Urinary bladder (tissue), 4 donors: ENCODE data around the gene HEXIM1. TPM values are rescaled to one million over a fixed set of nuclear protein-coding genes. Genes with fewer than 3 reads are reported as not detected.

Source experiments
- DNase-seq: peaks from one replicate; pipeline ENCODE4 v3.0.0-alpha.2; 2015; ENCODE audit errors: extremely low spot score
- H3K27ac ChIP-seq: one replicate; pipeline ENCODE4 v1.5.1; 2013; ENCODE audit warnings: low read depth, mild to moderate bottlenecking, moderate library complexity
- H3K36me3 ChIP-seq: one replicate; pipeline ENCODE4 v1.6.1; 2013; ENCODE audit warnings: mild to moderate bottlenecking, moderate library complexity; ENCODE audit not compliant: insufficient read depth
- H3K4me1 ChIP-seq: one replicate; pipeline ENCODE4 v1.6.1; 2013; ENCODE audit warnings: mild to moderate bottlenecking, moderate library complexity; ENCODE audit not compliant: insufficient read depth
- H3K4me3 ChIP-seq: one replicate; pipeline ENCODE4 v1.5.1; 2013; ENCODE audit warnings: low read depth, low read length
- WGBS: extraction: QIAGEN DNeasy Blood & Tissue Kit; methylation state at CpG from one replicate; pipeline ENCODE4 v1.1.7; 2013; 5-methylcytosine and 5-hydroxymethylcytosine counted together
- polyA plus RNA-seq: library from polyadenylated mRNA; stranded (reverse); fragments of 200-250 nt; gene quantifications from one replicate; pipeline ENCODE4 v1.2.3, GENCODE V29; 2013
- small RNA-seq: library from RNA; depleted of rRNA; stranded (forward); fragments of <200 nt; gene quantifications from one replicate; pipeline ENCODE3, GENCODE V24; 2014
- total RNA-seq: library from RNA; depleted of rRNA; stranded (reverse); fragments of >200 nt; gene quantifications from one replicate; pipeline ENCODE4 v1.2.3, GENCODE V29; 2014
- donor health status: healthy with polysubstance abuse.
- donor health status: healthy.

Gene HEXIM1
- total and polyA plus RNA-seq, 2 donors = 19.2 to 22.0 TPM

GRCh38 chr17:45201457-45201856 is 53.2 kb downstream of the HEXIM1 start:
- no peak for DNase-seq
- H3K4me1 ChIP-seq = peaks cover 2% of the 10 kb centered on the region
- H3K27ac ChIP-seq = no peak overlapping the region
- 91% methylated on average over 4 of the region's 4 CpGs for WGBS
- H3K4me3 ChIP-seq = no peak overlapping the region
- no peaks in the 10 kb centered on the region for H3K36me3 ChIP-seq

Small RNA genes within 50 kb of the gene (small RNA-seq; reads per million reads assigned to genes)
- gene MIR6784 = 0.12 reads per million

Other genes starting within 250 kb of the HEXIM1 start
- gene EFTUD2, start 249.0 kb upstream of the HEXIM1 start, total RNA-seq = 79.3 TPM
- 34.4 TPM for gene EFTUD2, start 249.0 kb upstream of the HEXIM1 start, polyA plus RNA-seq
- 0.53 TPM for gene GFAP, start 233.0 kb upstream of the HEXIM1 start, total RNA-seq
- 1.4 TPM for gene GFAP, start 233.0 kb upstream of the HEXIM1 start, polyA plus RNA-seq
- gene KIF18B, start 200.7 kb upstream of the HEXIM1 start, total RNA-seq = 2.5 TPM
- 0.20 TPM for gene KIF18B, start 200.7 kb upstream of the HEXIM1 start, polyA plus RNA-seq
- 12.6 TPM for gene C1QL1, start 180.2 kb upstream of the HEXIM1 start, total RNA-seq
- 15.1 TPM for gene C1QL1, start 180.2 kb upstream of the HEXIM1 start, polyA plus RNA-seq
- 26.5 TPM for gene DCAKD, start 96.8 kb upstream of the HEXIM1 start, total RNA-seq
- 39.4 TPM for gene DCAKD, start 96.8 kb upstream of the HEXIM1 start, polyA plus RNA-seq
- gene NMT1, start 87.2 kb upstream of the HEXIM1 start, total RNA-seq = 31.4 TPM
- 50.1 TPM for gene NMT1, start 87.2 kb upstream of the HEXIM1 start, polyA plus RNA-seq
- 18.1 TPM for gene PLCD3, start 16.0 kb upstream of the HEXIM1 start, total RNA-seq
- 84.1 TPM for gene PLCD3, start 16.0 kb upstream of the HEXIM1 start, polyA plus RNA-seq
- gene ACBD4, start 12.8 kb upstream of the HEXIM1 start, total RNA-seq = 4.5 TPM
- gene ACBD4, start 12.8 kb upstream of the HEXIM1 start, polyA plus RNA-seq = 18.2 TPM
- gene HEXIM2, start 13.4 kb downstream of the HEXIM1 start, total RNA-seq = 2.0 TPM
- 7.9 TPM for gene HEXIM2, start 13.4 kb downstream of the HEXIM1 start, polyA plus RNA-seq
- gene FMNL1, start 73.4 kb downstream of the HEXIM1 start, total RNA-seq = 3.1 TPM
- gene FMNL1, start 73.4 kb downstream of the HEXIM1 start, polyA plus RNA-seq = 10.8 TPM
- gene SPATA32, start 113.6 kb downstream of the HEXIM1 start, total RNA-seq = not detected
- not detected for gene SPATA32, start 113.6 kb downstream of the HEXIM1 start, polyA plus RNA-seq
- gene MAP3K14, start 168.5 kb downstream of the HEXIM1 start, total RNA-seq = 2.9 TPM
- gene MAP3K14, start 168.5 kb downstream of the HEXIM1 start, polyA plus RNA-seq = 15.6 TPM